ENCODE measurements around the gene CCNY.

DNA sequence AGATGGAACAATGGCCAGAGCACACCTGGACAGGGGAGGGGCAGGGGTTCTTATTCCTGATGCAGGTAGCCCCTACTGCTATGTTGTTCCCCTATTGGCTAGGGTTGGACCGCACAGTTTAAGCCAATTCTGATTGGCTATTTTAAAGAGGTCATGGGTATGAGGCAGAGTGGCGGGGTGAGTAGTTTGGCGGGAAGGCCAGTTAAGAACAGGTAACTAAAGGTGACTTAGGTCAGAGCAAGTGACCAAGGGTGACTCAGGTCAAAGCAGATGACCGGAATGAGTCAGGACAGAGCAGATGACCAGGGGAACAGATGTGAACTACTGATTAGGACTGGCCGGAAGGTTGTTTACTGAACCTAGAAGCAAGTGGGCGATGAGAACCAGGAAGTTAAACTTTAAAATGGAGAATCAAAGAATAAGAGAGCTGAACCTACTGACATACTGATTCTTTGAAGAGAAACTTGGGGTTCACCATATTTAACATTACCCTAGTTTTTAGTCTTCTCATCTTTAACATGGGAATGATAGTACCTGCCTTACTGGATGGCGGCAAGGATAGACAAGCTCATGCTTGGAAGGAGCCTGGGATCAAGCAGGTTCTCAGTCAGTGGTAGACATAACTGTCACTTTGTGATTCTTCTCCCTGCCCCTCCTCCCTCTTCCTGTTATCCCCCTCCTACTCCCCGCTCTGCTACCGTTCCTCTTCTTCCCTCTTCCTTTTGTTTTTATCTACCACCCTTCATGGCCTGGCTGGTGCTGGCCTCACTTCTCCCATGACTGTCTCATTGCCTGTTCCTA lies 55.0 kb downstream of the CCNY start:
- no peak for TF ChIP-seq SMC3 (IDR thresholded peaks at IDR 0.05)
- TF ChIP-seq CBX2 (IDR thresholded peaks at IDR 0.05; ENCODE audit: borderline replicate concordance, low read depth) = no peak
- no peak for TF ChIP-seq HDAC2 (IDR thresholded peaks at IDR 0.05)
- TF ChIP-seq CBX8 (IDR thresholded peaks at IDR 0.05) = no peak
- no peak for TF ChIP-seq CEBPB (IDR thresholded peaks at IDR 0.05)
